GM12891 (cell line): ENCODE results near the gene DOCK2.

ENCODE experiments used
- DNase-seq: peaks from one replicate; pipeline ENCODE4 v3.0.0; 2011; ENCODE audit warnings: low spot score; ENCODE audit not compliant: insufficient read length
- FAIRE-seq: peaks from 2 replicates; lab custom pipeline; 2011; peaks lifted over from hg19 to GRCh38; lab: Jason Lieb, UNC
- PAX5 ChIP-seq: IDR thresholded peaks from 2 replicates; pipeline ENCODE4 v1.6.1; 2011; ENCODE audit warnings: low read length, moderate library complexity, mild to moderate bottlenecking; ENCODE audit not compliant: insufficient read depth, severe bottlenecking
- POLR2A ChIP-seq: IDR thresholded peaks from 2 replicates; pipeline ENCODE4 v1.6.1; 2011; ENCODE audit warnings: low read depth, low read length, control low read depth
- POLR2AphosphoS5 ChIP-seq: IDR thresholded peaks from 2 replicates; pipeline ENCODE4 v1.6.1; 2011; ENCODE audit warnings: low read depth, low read length, control low read depth
- POU2F2 ChIP-seq: IDR thresholded peaks from 2 replicates; pipeline ENCODE4 v1.6.1; 2011; ENCODE audit warnings: low read depth, mild to moderate bottlenecking, control low read depth, low read length, moderate library complexity
- SPI1 ChIP-seq: IDR thresholded peaks from 2 replicates; pipeline ENCODE4 v1.6.1; 2011; ENCODE audit warnings: low read depth, low read length, control low read depth
- TAF1 ChIP-seq: IDR thresholded peaks from 2 replicates; pipeline ENCODE4 v1.6.1; 2011; ENCODE audit warnings: low read depth, low read length, control low read depth

Gene DOCK2

GRCh38 chr5:170121321-170121720, 484.2 kb downstream of the DOCK2 start:
- no peak for TF ChIP-seq TAF1
- no peak for DNase-seq
- FAIRE-seq: no peak

DNA sequence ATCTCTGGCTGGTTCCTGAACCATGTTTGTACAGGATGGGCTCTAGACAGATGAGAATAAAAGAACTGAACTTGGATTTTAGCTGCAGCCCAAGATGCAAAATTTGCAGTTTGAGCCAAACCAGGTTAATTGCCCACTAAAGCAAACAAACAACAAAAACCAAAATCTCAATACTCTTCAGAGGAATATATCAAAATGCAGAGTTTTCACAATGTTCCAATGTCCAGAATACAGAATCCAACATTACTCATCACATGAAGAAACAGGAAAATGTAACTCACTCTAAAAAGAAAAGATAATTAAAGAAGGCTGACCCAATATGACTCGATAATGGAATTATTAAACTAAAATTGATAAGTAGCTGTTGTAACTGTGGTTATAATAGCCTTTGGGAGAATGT, 489.0 kb downstream of the DOCK2 start:
- no peak for FAIRE-seq
- no peak for TF ChIP-seq POLR2A
- TF ChIP-seq PAX5: no peak
- no peak for TF ChIP-seq TAF1
- no peak for TF ChIP-seq POLR2AphosphoS5
- TF ChIP-seq SPI1: no peak
- no peak for TF ChIP-seq POU2F2
- no peak for DNase-seq

GRCh38 chr5:170126626-170127025, 489.6 kb downstream of the DOCK2 start:
- TF ChIP-seq POU2F2: no peak
- no peak for TF ChIP-seq TAF1
- DNase-seq (no peak), FAIRE-seq (no peak)

- no peak for FAIRE-seq
- TF ChIP-seq POLR2AphosphoS5 (no peak), PAX5 (no peak), TAF1 (no peak), POU2F2 (no peak), POLR2A (no peak), SPI1 (no peak)
- DNase-seq: no peak
These were observed 494.2 kb downstream of the DOCK2 start for GRCh38 chr5:170131235-170131634.

- DNase-seq: no peak
- TF ChIP-seq POLR2AphosphoS5: no peak
- no peak for TF ChIP-seq TAF1
- no peak for TF ChIP-seq POLR2A
- no peak for TF ChIP-seq PAX5
- FAIRE-seq: no peak
These were observed 495.3 kb downstream of the DOCK2 start for GRCh38 chr5:170132269-170132975.
